DOHH2 (cell line): ENCODE results near the gene ZNF154.

ENCODE experiments used
- H3F3A ChIP-seq: fragments of 200-600 bp; sonication (generic), shearing (Covaris generic); 2 replicates; pipeline ENCODE4 v1.6.0; 2016; ENCODE audit warnings: antibody characterized with exemption, mild to moderate bottlenecking; ENCODE audit not compliant: control insufficient read depth, insufficient read depth
- H3K27ac ChIP-seq: fragments of 200-600 bp; sonication (generic); 2 replicates; pipeline ENCODE4 v1.5.1; 2014; ENCODE audit warnings: low read depth, mild to moderate bottlenecking, low read length, moderate library complexity
- H3K27me3 ChIP-seq: fragments of 200-600 bp; sonication (generic); 2 replicates; pipeline ENCODE4 v1.6.1; 2014; ENCODE audit warnings: mild to moderate bottlenecking, low read length, mixed read lengths; ENCODE audit not compliant: control insufficient read depth
- H3K36me3 ChIP-seq: fragments of 200-600 bp; sonication (generic); 2 replicates; pipeline ENCODE4 v1.6.1; 2014; ENCODE audit warnings: mild to moderate bottlenecking, low read length, moderate library complexity, mixed read lengths; ENCODE audit not compliant: control insufficient read depth
- H3K4me1 ChIP-seq: fragments of 200-600 bp; sonication (generic); 2 replicates; pipeline ENCODE4 v1.6.1; 2014; ENCODE audit warnings: mild to moderate bottlenecking, low read length, mixed read lengths; ENCODE audit not compliant: control insufficient read depth
- H3K4me2 ChIP-seq: fragments of 200-600 bp; sonication (generic); 2 replicates; pipeline ENCODE4 v1.6.0; 2014; ENCODE audit warnings: mild to moderate bottlenecking, low read length, moderate library complexity
- H3K4me3 ChIP-seq: fragments of 200-600 bp; sonication (generic); 2 replicates; pipeline ENCODE4 v1.5.1; 2014; ENCODE audit warnings: mild to moderate bottlenecking, low read length, mixed read lengths
- H3K79me2 ChIP-seq: fragments of 200-600 bp; sonication (generic); 2 replicates; pipeline ENCODE4 v1.6.1; 2014; ENCODE audit warnings: mild to moderate bottlenecking, low read length, mixed read lengths; ENCODE audit not compliant: control insufficient read depth
- H3K9me2 ChIP-seq: fragments of 200-600 bp; sonication (generic); replicated peaks from 2 replicates; pipeline ENCODE4 v1.6.1; 2014; ENCODE audit warnings: mild to moderate bottlenecking, low read length, mixed read lengths; ENCODE audit not compliant: control insufficient read depth
- H3K9me3 ChIP-seq: fragments of 200-600 bp; sonication (generic); 2 replicates; pipeline ENCODE4 v1.6.1; 2014; ENCODE audit warnings: antibody characterized with exemption, low read length, mixed read lengths; ENCODE audit not compliant: control insufficient read depth, insufficient read depth
- H4K20me1 ChIP-seq: fragments of 200-600 bp; sonication (generic); 2 replicates; pipeline ENCODE4 v1.6.0; 2014; ENCODE audit warnings: low read depth, mild to moderate bottlenecking, antibody characterized with exemption, low read length, moderate library complexity; ENCODE audit not compliant: control insufficient read depth, insufficient read depth
- EZH2phosphoT487 ChIP-seq: fragments of 200-600 bp; sonication (generic); IDR thresholded peaks from 2 replicates; pipeline ENCODE4 v1.6.1; 2017; ENCODE audit warnings: borderline replicate concordance, mild to moderate bottlenecking, antibody characterized with exemption, low read length, moderate library complexity, mixed read lengths
- TF ChIP-seq, protein P1 (sequence below): fragments of 200-600 bp; sonication (generic); IDR thresholded peaks from one replicate; pipeline ENCODE4 v1.5.1; 2014; ENCODE audit warnings: antibody characterized with exemption, mild to moderate bottlenecking, low read depth, low read length; ENCODE audit not compliant: poor library complexity, severe bottlenecking

The ZNF154 gene

GRCh38 chr19:57655443-57655842, 53.6 kb downstream of the ZNF154 start:
- Histone ChIP-seq H3K4me3 (no peak overlapping the region), H3K9me2 (no peaks in the 10 kb centered on the region), H3K36me3 (no peaks in the 10 kb centered on the region), H3K27ac (no peak overlapping the region), H3K27me3 (no peaks in the 10 kb centered on the region), H3K79me2 (no peaks in the 10 kb centered on the region), H3K4me2 (no peak overlapping the region), H3K9me3 (peaks cover 18% of the 10 kb centered on the region; the same call in 1 of the 2 replicates), H4K20me1 (no peaks in the 10 kb centered on the region), H3K4me1 (no peaks in the 10 kb centered on the region), H3F3A (no peaks in the 10 kb centered on the region)
- no peak for TF ChIP-seq EZH2phosphoT487
- TF ChIP-seq, protein P1, sequence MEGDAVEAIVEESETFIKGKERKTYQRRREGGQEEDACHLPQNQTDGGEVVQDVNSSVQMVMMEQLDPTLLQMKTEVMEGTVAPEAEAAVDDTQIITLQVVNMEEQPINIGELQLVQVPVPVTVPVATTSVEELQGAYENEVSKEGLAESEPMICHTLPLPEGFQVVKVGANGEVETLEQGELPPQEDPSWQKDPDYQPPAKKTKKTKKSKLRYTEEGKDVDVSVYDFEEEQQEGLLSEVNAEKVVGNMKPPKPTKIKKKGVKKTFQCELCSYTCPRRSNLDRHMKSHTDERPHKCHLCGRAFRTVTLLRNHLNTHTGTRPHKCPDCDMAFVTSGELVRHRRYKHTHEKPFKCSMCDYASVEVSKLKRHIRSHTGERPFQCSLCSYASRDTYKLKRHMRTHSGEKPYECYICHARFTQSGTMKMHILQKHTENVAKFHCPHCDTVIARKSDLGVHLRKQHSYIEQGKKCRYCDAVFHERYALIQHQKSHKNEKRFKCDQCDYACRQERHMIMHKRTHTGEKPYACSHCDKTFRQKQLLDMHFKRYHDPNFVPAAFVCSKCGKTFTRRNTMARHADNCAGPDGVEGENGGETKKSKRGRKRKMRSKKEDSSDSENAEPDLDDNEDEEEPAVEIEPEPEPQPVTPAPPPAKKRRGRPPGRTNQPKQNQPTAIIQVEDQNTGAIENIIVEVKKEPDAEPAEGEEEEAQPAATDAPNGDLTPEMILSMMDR, result no peak

DNA sequence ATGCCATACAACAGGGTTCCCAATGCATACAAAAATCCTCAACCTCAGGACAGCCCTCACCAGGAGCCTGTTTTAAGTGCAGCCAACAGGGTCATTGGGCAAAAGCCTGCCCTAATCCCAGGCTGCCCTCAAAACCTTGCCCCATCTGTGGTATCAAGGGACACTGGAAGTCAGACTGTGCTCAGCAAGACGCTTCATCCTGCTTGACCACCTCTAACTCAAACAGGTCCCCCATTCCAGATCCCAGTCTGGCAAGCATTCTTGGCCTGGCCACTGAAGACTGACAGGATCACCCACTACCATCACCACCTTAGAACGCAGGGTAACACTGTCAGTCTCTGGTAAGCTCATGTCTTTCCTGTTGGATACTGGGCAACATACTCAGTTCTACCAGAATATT, 55.3 kb downstream of the ZNF154 start:
- H3K9me3 ChIP-seq, result peaks cover 20% of the 10 kb centered on the region; the same call in 1 of the 2 replicates
- H3K36me3 ChIP-seq, result no peaks in the 10 kb centered on the region
- no peaks in the 10 kb centered on the region for H3K4me1 ChIP-seq
- H3K4me2 ChIP-seq, result no peak overlapping the region
- H3K79me2 ChIP-seq, result no peaks in the 10 kb centered on the region
- H3K27ac ChIP-seq, result no peak overlapping the region
- no peaks in the 10 kb centered on the region for H4K20me1 ChIP-seq
- no peaks in the 10 kb centered on the region for H3F3A ChIP-seq
- no peak for TF ChIP-seq EZH2phosphoT487
- TF ChIP-seq, protein P1, result no peak
- H3K9me2 ChIP-seq, result no peaks in the 10 kb centered on the region
- H3K27me3 ChIP-seq, result no peaks in the 10 kb centered on the region
- H3K4me3 ChIP-seq, result no peak overlapping the region

GRCh38 chr19:57651654-57651996, 57.4 kb downstream of the ZNF154 start:
- Histone ChIP-seq H3K4me2 (no peak overlapping the region), H3K27ac (no peak overlapping the region), H3K9me2 (no peaks in the 10 kb centered on the region), H4K20me1 (no peaks in the 10 kb centered on the region), H3K9me3 (peaks cover 22% of the 10 kb centered on the region; the same call in 1 of the 2 replicates), H3F3A (no peaks in the 10 kb centered on the region), H3K4me3 (no peak overlapping the region), H3K4me1 (no peaks in the 10 kb centered on the region), H3K79me2 (no peaks in the 10 kb centered on the region), H3K27me3 (no peaks in the 10 kb centered on the region), H3K36me3 (no peaks in the 10 kb centered on the region)
- TF ChIP-seq, protein P1, result no peak
- TF ChIP-seq EZH2phosphoT487, result no peak
